ENCODE data around the gene C12orf42.

C12orf42 gene

GRCh38 chr12:103336940-103337339 is 158.8 kb downstream of the C12orf42 start:
- DNase-seq (ENCODE audit: low read depth in 2 of 2): no peak

- DNase-seq (ENCODE audit: low read depth in 2 of 2): no peak
Measured at GRCh38 chr12:103334466-103334865, 161.3 kb downstream of the C12orf42 start.

GRCh38 chr12:103333676-103334075 is 162.1 kb downstream of the C12orf42 start:
- no peak for DNase-seq (ENCODE audit: low read depth in 2 of 2)

GRCh38 chr12:103331643-103332042 is 164.1 kb downstream of the C12orf42 start:
- no peak for DNase-seq (ENCODE audit: low read depth in 2 of 2)

GRCh38 chr12:103330672-103331071 is 165.1 kb downstream of the C12orf42 start:
- no peak for DNase-seq (ENCODE audit: low read depth in 2 of 2)

GRCh38 chr12:103327676-103328075 is 168.1 kb downstream of the C12orf42 start:
- DNase-seq (ENCODE audit: low read depth in 2 of 2): no peak

- no peak for DNase-seq (ENCODE audit: low read depth in 2 of 2)
Measured at GRCh38 chr12:103326190-103326589, 169.6 kb downstream of the C12orf42 start.

- DNase-seq (ENCODE audit: low read depth in 2 of 2): no peak
Measured at GRCh38 chr12:103318566-103318965, 177.2 kb downstream of the C12orf42 start.

GRCh38 chr12:103317220-103317619 is 178.5 kb downstream of the C12orf42 start:
- DNase-seq (ENCODE audit: low read depth in 2 of 2): no peak

- DNase-seq (ENCODE audit: low read depth in 2 of 2): no peak
Measured at GRCh38 chr12:103314786-103315185, 181.0 kb downstream of the C12orf42 start.

- no peak for DNase-seq (ENCODE audit: low read depth in 2 of 2)
Measured at GRCh38 chr12:103313894-103314293, 181.9 kb downstream of the C12orf42 start.

- no peak for DNase-seq (ENCODE audit: low read depth in 2 of 2)
Measured at GRCh38 chr12:103312742-103313354, 182.9 kb downstream of the C12orf42 start.

GRCh38 chr12:103310546-103311270 is 185.1 kb downstream of the C12orf42 start:
- DNase-seq (ENCODE audit: low read depth in 2 of 2): no peak

- no peak for DNase-seq (ENCODE audit: low read depth in 2 of 2)
Measured at GRCh38 chr12:103308396-103308795, 187.4 kb downstream of the C12orf42 start.

- DNase-seq (ENCODE audit: low read depth in 2 of 2): no peak
Measured at GRCh38 chr12:103303484-103303883, 192.3 kb downstream of the C12orf42 start.

- DNase-seq (ENCODE audit: low read depth in 2 of 2): no peak
Measured at GRCh38 chr12:103301642-103302591, 193.9 kb downstream of the C12orf42 start.

GRCh38 chr12:103288016-103288415 is 207.8 kb downstream of the C12orf42 start:
- DNase-seq (ENCODE audit: low read depth in 2 of 2): no peak

GRCh38 chr12:103282124-103282523 is 213.6 kb downstream of the C12orf42 start:
- DNase-seq (ENCODE audit: low read depth in 2 of 2): no peak

GRCh38 chr12:103279444-103279843 is 216.3 kb downstream of the C12orf42 start:
- DNase-seq (ENCODE audit: low read depth in 2 of 2): no peak

- DNase-seq (ENCODE audit: low read depth in 2 of 2): no peak
Measured at GRCh38 chr12:103278329-103278728, 217.4 kb downstream of the C12orf42 start.

- no peak for DNase-seq (ENCODE audit: low read depth in 2 of 2)
Measured at GRCh38 chr12:103273645-103274044, 222.1 kb downstream of the C12orf42 start.

- DNase-seq (ENCODE audit: low read depth in 2 of 2): no peak
Measured at GRCh38 chr12:103272949-103273348, 222.8 kb downstream of the C12orf42 start.

Data from stimulated activated CD4-positive, alpha-beta T cell treated with anti-CD3 and anti-CD28 coated beads, Interleukin-1b, Interleukin-23, amount 100 ng/mL, for 1 hour (primary cell).